ENCODE measurements around the gene POC1A.
"Not testable (repeated sequence)": the region's sequence is repeated elsewhere in the genome, so short reads cannot be mapped to it uniquely, and the experiment has no call there.

Gene POC1A

DNA sequence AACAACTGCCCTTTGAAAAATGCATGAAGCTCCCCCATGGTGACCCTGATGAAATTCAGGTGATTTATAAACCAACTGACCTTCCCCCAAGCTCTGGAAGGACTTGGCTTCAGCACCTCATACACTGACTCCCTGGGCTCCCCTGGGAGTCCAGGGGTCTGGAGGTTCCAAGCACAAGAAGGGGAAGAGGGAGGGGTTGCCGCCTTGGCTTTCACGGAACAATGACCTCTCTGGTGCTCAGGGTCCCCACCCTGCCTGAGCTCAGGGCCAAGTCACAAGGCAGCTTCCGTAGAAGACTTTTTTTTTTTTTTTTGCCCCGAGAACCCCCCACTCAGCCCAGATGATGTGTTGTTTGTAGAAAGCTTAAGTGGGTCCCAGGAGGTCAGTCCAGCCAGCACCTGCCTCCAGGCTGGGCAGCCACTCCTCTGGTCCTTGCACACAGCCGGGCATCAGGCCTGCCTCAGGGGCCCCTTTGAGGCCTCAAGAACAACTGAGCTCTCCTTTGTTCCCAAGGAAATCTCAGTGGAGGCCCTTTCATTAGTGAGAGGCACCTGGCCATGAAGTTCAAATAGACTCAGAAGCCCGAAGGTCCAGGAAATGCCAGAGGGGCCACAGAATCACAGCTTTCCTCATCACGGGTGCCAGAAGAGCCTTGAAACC, 29.7 kb upstream of the POC1A start:
- DNase-seq (ENCODE audit: low read depth): no peak

DNA sequence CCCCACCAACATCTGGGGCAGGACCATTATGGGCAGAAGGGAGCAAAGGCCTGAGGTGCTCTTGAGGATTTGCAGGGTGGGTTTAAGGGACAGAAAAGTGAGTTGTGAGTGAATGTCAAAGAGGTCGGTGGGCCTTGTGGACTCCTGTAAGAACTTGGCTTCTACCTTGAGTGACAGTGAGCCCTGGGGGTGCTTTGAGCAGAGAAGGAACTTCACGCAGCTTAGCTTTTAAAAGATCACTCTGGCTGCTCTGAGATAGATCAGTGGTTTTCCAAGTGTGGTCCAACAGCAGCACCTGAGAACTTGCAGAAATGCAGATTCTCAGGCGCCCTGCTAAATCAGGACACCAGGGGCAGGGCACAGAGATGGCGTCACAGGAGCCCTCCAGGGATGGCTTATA, 28.5 kb upstream of the POC1A start:
- no peak for DNase-seq (ENCODE audit: low read depth)

DNA sequence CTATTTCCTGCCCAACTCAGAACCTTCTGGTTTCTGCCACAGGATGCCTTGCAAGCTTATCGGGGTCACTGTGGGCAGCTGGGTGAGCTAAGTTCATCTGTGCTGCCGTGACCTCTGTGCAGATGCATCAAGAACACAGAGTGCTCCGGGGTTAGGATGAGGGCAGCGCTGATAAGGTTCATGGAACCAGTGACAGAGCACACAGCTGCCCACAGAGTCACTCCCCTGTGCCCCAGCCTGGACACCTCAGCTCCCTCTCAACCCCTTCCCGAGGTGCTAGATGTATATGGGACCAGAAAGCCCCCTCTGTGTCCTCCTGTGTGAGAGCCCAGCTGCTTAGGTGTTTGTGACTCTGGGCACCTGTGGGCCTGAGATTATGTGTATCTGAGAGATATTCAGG, 28.0 kb upstream of the POC1A start:
- no peak for DNase-seq (ENCODE audit: low read depth)

DNA sequence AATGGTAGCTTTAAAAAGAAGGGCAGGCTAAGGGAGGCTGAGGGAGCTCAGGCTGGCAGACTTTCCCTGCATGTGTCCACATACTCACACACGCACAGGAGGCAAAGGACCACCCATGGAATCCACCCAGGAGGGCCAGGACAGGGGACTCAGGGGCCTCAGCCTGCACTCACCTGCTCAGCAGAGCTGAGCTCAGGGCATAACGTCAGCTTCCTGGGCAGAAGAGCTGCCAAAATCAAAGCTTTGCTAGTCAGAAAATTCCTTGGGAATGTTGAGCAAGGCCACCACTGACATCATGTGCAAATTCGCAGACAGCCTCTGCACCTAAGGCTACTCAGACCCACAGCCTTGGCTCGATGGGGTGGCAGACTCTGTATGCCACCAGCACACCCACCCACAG, 27.3 kb upstream of the POC1A start:
- DNase-seq (ENCODE audit: low read depth): no peak

DNA sequence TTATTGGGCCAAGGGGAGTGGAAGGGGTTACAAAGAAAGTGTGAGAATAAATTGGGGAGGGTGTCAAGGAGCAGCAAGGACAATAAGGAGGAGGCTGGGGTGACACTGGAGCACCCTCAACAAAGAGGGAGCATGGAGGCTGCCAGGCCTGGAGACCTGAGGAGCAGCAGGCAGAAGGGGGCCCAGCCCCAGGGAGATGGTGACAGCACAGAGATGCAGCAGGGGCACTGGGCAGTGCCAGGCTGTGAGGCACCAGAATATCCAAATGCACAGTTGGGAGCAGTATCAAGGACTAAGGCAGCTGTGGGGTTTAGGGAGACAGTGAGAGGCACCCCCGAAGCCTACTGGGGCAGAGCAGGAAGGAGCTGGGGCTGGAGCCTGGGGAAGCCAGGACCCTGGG, 24.3 kb upstream of the POC1A start:
- no peak for DNase-seq (ENCODE audit: low read depth)

DNA sequence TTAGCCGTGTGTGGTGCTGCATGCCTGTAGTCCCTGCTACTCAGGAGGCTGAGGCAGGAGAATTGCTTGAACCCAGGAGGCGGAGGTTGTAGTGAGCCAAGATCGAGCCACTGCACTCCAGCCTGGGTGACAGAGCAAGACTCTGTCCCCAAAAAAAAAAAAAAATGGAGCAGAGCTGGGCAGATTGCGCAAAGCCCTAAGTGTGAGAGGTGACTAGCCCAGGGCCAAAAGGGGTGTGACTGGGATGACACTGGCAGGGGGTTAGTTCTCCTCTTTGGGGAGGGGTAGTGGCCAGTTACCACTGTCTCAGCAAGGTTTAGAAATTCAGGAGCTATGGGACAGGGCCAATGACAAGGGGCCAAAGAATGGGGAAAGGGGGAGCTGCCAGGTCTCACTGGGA, 23.9 kb upstream of the POC1A start:
- DNase-seq (ENCODE audit: low read depth): not testable (repeated sequence)

DNA sequence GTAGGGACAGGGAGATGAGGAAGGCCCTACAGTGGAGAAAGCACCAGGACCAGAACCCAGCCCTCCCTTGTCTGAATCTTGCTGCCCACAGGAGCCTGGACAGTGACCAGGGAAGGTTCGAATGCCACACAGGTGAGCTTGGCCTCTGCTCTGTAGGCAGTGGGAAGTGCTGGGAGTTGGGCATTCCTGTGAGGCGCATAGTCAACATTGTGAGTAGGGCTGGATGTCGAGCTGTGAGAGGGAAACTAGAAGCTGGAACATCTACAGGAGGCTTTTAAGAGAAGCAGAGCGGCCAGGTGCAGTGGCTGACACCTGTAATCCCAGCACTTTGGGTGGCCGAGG, 23.4 kb upstream of the POC1A start:
- DNase-seq (ENCODE audit: low read depth): no peak

DNA sequence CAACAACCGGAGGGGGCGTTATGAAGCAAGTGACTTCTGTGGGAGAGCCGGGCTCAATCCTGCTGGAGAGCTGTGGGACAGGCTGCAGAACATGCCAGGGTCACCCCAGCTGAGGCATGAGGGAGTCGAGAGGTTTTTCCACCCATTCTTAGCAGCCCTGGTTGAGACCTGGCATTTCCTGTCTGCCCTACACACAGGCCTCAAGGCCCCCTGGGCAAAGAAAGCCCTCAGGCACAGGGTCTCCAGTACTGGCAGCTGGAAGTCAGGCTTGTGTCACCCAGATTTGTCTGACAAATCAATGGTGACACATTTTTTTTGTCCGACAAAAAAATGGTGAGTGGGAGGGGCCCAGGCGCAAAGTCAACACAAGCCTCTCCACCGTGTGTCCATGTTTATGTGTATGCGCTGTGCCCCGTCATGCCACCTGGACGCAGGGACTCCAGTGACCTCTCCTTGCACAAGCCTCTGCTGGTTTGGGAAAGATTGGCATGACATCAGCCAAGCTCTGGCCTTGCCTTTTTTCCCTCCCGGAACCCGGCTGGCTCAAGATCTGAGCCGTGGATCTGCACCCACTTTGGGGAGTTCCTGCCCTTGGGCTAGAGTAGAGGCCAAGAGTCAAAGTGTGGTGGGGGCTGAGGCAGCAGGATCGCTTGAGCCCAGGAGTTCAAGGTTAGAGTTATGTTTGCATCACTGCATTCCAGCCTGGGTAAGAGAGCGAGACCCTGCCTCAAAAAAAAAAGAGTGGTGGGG, 22.9 kb upstream of the POC1A start:
- no peak for DNase-seq (ENCODE audit: low read depth)

DNA sequence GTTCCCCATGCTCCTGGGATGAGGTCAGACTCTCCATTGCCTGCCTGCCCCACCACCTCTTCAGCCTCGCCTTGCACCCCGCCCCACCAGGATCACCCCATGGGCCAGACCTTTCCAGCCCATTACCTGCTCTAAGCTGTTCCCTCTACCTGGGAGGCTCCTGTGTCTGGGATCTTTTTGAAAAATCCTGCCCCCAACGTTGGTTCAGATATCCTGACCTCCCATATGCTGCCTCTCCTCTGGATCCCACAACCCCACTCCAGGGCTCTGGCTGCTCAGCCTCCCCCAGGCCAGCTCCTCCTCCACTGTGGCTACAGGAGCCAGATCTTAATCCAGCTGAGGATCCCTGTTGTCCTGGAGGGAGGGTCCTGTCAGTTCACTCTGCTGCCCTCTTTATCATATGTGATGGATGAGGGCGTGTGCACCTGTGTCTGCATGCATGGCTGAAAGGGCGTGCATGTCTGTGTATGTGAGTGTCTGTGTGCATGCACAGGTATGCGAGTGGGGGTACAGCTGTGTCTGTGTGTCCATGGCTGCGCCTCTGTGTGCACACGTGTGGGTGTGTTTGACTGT, 22.0 kb upstream of the POC1A start:
- DNase-seq (ENCODE audit: low read depth): no peak

DNA sequence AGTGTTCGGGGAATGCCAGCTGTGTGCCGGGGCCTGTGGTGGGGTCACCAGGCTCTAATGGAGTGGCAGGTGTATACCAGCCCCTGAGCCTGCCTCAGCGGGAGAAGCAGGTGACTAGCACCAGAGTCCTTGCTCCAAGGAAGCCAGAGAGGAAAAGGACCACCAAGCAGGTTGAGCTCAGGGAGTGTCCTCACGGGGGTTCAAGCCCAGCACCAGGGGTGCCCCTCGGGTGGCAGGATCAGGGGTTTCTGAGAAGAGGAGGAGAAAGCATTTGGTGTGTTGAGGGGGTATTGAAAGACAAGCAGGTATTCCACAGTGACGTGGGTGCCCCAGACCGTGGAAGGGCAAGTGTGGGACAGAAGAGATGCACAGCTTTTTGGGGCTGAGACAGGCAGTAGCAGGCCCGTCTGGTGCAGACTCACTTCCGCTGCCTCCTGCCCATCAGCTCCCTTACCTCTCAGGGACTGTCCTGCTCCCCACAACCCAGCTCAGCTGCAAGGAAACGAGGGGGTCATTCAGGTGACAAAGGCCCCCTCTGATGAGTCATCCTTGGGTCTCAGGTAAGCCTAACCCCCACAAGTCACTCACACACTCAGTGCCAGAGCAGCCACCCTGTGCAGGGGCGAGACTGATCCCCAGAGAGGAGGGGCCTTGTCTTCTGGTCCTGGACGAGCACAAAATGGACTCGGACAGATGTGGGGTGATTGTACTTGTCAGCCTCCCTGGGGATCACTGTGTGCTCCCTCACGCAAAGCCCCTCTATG, 21.4 kb upstream of the POC1A start:
- no peak for DNase-seq (ENCODE audit: low read depth)

DNA sequence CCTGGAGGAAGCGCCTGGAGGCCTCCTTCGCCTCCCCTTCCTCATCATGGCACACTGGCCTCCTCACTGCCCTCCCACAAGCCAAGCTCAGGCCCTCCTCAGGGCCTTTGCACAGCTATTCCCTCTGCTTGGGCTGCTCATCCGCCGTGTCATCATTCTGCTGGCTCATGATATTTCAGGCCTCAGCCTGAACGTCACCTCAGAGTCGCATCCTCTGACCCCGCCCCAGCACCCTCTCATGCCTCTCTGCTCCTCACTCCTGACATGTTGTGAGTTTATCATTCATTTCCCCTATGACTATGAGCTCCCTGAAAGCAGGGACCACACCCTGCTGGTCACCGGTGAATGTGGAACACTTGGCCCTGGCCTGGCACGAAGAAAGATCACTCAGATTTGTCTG, 20.7 kb upstream of the POC1A start:
- no peak for DNase-seq (ENCODE audit: low read depth)

DNA sequence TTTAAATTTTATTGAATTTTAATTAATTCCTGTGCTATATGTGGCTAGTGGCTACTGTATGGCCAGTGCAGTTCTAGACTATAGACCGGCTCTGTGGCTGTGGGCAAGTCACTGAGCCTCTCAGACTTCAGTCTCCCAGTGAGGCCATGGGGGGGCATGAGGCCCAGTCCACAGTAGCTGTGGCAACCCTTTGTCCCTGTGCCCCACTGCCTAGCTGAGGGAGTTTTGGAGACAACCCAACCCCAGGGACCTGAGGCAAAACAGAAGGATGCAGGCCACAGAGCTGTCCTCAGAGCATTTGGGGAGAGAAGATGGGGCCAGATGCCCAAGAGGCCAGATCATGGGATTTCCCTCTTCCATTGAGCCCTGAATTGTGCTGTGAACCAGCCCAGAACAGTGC, 18.9 kb upstream of the POC1A start:
- no peak for DNase-seq (ENCODE audit: low read depth)

DNA sequence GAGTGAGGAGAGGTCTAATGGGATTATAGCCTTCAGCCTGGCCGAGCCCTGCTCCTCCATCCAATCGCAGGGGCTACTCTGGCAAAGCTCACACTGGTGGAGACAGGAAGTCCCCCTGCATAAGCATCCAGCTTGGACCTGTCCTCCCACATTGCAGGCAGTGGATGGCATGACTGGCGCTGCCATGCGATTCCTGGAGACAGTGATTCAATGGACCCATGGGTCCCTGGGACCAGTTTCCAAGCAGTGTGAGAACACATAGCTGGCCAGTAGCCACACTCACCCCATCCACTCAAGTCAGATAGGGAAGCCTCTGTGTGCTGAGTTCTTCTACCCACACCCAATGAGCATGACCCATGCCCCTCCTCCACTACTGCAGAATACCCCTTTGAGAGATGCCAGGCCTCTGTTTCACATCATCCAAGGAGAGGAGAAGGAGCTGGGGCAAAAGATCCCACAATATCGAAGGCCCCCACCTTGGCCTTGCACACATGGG, 18.1 kb upstream of the POC1A start:
- no peak for DNase-seq (ENCODE audit: low read depth)

DNA sequence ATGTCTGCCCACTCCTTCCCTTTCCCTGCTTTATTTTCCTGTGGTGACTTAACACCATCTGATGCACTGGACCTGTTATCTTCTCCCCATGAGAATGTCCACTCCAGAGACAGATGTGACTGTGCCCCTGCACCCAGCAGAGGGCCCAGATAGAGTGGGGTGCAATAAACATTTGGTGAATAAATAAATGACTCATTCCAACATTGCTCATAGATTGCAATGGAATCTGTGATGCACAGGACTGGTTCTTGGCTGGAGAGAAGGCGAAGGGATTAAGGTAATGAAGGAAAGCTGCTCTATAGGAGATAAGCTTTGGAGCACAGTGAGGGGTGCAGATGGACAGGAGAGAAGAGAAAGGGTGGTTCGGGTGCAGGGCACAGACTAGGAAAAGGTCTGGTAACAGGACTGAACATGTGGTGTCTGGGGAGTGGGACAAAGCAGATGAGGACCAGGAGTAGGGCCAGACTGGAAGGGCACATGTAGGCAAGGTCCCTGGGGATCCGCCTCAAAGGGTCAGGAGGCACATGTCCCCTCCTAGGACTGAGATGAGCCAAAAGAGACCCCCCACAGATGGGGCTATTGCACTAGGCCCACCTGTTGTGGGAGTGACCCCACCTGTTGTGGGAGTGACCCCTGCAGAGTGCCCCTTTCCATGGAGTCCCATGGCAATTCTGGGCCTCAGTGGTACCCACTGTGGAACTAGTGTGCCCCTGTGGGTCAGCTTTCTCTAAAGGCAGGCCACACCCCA, 17.5 kb upstream of the POC1A start:
- no peak for DNase-seq (ENCODE audit: low read depth)

DNA sequence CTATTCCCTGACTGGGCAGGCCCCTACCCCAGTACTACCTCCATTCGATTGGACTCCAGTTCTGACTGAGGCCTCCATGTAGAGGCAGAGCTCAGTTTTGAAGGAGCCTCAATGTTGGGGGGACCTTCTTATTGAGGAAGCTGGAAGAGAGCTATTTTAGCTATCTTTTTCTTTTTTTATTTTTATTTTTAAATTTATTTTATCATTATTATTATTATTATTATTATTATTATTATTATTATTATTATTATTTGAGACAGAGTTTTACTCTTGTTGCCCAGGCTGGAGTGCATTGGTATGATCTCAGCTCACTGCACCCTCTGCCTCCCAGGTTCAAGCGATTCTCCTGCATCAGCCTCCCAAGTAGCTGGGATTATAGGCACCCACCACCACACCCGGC, 16.0 kb upstream of the POC1A start:
- not testable (repeated sequence) for DNase-seq (ENCODE audit: low read depth)

DNA sequence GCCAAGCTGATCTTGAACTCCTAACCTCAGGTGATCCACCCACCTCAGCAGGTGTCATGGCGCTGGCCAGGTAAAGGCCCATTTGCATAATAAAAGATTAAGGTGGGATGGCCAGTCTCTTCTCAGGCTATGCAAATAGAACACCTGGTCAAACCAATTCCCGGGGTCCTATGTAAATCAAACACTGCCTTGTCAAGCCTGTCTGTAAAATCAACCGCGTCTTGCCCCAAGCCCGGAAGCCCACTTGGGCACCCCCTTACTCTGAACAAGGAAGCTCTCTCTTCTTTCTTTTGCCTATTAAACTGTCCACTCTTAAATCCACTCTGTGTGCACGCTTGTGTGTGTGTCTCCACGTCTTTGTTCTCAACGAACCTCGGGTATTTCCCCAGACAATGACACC, 13.0 kb upstream of the POC1A start:
- no peak for DNase-seq (ENCODE audit: low read depth)

DNA sequence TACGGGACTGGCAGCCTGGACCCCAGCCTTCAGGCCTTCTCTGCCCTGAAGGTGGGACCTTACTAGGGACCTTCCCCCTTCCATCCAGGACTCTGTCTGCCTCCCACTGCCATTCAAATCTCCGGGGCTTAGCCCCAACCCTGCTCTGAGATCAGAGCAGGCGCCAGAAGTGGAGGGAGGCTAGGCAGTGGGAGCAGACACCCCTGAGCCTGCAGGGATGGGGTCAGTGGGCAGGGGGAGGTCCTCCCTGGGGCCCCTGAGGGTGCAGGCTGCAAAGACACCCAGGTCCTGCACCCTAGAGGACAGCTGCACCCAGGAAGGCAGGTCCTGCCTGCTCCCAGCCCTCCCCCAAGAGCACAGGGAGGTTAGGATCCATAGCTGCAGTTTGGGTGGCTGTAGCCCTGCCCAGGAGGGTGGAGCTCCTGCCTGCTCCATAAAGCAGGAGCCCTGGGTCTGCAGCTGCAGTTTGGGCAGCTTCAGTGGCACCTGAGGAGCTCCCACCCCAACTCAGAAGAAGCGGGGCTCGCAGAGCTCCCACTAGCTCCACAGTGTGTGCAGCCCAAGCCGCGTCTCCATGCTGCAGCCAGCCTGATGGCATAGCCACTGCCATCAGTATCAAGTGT, 8.1 kb upstream of the POC1A start:
- DNase-seq (ENCODE audit: low read depth): no peak

DNA sequence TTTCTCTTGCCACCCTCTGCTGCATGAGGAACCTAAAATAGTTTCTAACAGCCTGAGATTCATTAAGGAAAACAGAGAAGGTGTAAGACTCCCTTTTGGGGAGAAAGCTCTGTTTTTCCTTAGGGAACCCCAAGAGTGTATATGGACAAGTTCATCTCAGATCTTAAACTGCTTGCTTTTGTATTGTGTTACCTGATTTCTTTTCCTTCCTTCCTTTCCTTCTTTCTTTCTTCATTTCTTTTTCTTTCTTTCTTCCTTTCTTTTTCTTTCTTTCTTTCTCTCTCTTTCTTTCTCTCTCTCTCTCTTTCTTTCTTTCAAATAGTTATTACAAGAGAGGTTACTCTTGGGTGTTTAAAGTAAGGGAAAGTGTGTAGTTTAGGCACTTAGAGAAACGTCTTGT, 5.3 kb upstream of the POC1A start:
- DNase-seq (ENCODE audit: low read depth): no peak

DNA sequence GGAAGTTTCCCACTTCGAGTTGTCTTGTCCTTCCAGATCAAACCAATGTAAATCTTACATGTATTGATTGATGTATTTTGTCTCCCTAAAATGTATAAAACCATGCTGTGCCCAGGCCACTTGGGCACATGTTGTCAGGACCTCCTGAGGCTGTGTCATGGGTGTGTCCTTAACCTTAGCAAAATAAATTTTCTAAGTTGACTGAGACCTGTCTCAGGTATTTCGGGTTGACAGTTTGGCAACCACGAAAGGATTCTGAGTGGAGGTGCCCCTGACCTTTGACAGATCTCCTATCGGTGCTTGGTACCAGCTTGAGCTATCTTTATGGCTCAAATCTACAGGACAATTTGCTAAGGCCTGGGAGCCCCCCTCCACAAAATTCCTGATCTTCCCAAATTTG, 1.7 kb upstream of the POC1A start:
- DNase-seq (ENCODE audit: low read depth): no peak

DNA sequence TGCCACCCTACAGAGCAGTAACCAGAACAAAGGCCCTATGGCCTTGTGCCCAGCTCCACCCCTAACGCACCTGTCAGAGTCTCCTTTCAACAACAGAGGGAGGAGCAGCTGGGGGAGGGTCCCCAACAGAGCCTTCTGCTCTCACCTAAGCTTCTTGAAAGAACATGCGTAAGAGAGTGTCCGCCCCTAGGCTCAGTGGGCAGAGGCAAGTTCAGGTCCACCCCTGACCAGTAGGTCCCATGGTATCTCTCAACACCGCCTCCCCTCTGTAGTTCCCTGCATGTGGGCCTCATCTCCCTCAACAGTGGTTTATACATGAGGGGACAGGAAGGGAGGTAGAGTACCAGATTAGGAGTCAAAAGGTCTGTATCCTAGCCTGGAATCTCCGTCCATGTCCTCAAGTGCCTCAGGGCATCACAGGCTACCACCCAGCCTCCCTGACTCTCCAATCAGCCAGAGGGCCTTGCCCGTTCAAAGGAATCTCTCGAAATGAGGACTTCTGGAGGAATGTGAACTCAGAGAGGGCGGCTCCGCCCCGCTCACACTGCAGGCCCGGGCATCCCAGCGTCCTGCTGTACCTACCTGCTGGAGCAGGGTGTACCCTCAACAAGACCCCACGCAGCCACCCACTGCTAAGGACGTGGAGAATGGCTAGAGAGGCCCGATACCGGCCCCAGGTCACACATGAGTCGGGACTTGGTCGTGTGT, 680 bp downstream of the POC1A start:
- no peak for DNase-seq (ENCODE audit: low read depth)

DNA sequence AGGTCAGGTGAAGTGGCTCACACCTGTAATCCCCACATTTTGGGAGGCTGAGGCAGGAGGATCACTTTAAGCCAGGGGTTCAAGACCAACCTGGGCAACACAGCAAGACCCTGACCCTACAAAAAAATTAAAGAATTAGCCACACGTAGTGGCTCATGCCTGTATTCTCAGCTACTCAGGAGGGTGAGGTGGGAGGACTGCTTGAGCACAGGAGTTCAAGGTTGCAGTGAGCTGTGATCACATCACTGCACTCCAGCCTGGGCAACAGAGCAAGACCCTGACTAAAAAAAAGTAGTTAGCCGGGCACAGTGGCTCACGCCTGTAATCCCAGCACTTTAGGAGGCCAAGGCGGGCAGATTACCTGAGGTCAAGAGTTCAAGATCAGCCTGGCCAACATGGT, 2.2 kb downstream of the POC1A start:
- DNase-seq (ENCODE audit: low read depth): not testable (repeated sequence)

All from stimulated activated CD8-positive, alpha-beta memory T cell treated with anti-CD3 and anti-CD28 coated beads, Interleukin-15, amount 100 ng/mL, for 1 hour (primary cell).